Transverse colon (tissue), 4 donors: ENCODE results near the gene CBFA2T2. TPM values are rescaled to one million over a fixed set of nuclear protein-coding genes. Genes with fewer than 3 reads are reported as not detected.
"Not testable (repeated sequence)": the region's sequence is repeated elsewhere in the genome, so short reads cannot be mapped to it uniquely, and the experiment has no call there.

ENCODE experiments used
- DNase-seq: peaks from one replicate; pipeline ENCODE4 v3.0.0-alpha.2; 2019
- H3K27ac ChIP-seq, 4 donors: fragments of 200-600 bp; sonication (generic); 2 replicates each; pipeline ENCODE4 v1.5.1; 2016 to 2018; ENCODE audit warnings: inconsistent platforms in 4 of 4
- H3K27me3 ChIP-seq: fragments of 200-600 bp; sonication (generic); 2 replicates; pipeline ENCODE4 v1.5.1; 2017; ENCODE audit warnings: inconsistent platforms
- H3K36me3 ChIP-seq, 4 donors: fragments of 200-600 bp; sonication (generic); 2 replicates each; pipeline ENCODE4 v1.5.1; 2017 to 2019; ENCODE audit warnings: inconsistent platforms in 4 of 4
- H3K4me1 ChIP-seq, 4 donors: fragments of 200-600 bp; sonication (generic); 2 replicates each; pipeline ENCODE4 v1.5.1; 2017 to 2020; ENCODE audit warnings: inconsistent platforms in 4 of 4
- H3K4me3 ChIP-seq, 4 donors: fragments of 200-600 bp; sonication (generic); 1 replicate in 1 of 4; 2 replicates in 3 of 4; pipeline versions ENCODE4 v1.5.1 to v1.6.1; 2017 to 2019; ENCODE audit warnings: inconsistent platforms in 4 of 4
- H3K9me3 ChIP-seq, 2 donors: fragments of 200-600 bp; sonication (generic); 2 replicates each; pipeline ENCODE4 v1.5.1; 2017 to 2019; ENCODE audit warnings: inconsistent platforms in 2 of 2
- EP300 ChIP-seq: sonication (generic); formaldehyde crosslinking; IDR thresholded peaks from one replicate; pipeline ENCODE4 v1.6.1; 2017; ENCODE audit warnings: antibody characterized with exemption, low read depth
- POLR2A ChIP-seq: fragments of 450-650 bp; IDR thresholded peaks from one replicate; pipeline ENCODE4 v1.6.1; 2016; ENCODE audit warnings: antibody characterized with exemption, mild to moderate bottlenecking, moderate library complexity
- POLR2AphosphoS5 ChIP-seq, 3 donors: sonication (generic); formaldehyde crosslinking; IDR thresholded peaks; one replicate each; pipeline ENCODE4 v1.6.1; 2016; ENCODE audit warnings: antibody characterized with exemption in 3 of 3
- WGBS, 2 donors: methylation state at CpG; one replicate each; pipeline ENCODE4 v1.1.5; 2018; ENCODE audit warnings: low coverage in 1 of 2; 5-methylcytosine and 5-hydroxymethylcytosine counted together
- in situ Hi-C, 4 donors: fragments of 200-750 bp; cut with MboI; loops; one replicate each; pipeline versions ENCODE4 v1.15.0 to v1.15.1; 2017; ENCODE audit warnings: low sequenced_read_pairs in 3 of 4, low pct_ligation_motif_present in 1 of 4, low pct_unique_long_range_greater_than_20kb in 1 of 4
- intact Hi-C: fragments of 100-400 bp; cut with DNase I; formaldehyde crosslinking; loops from one replicate; pipeline ENCODE4 v1.15.1; 2023; ENCODE audit warnings: low total_unique reads
- total RNA-seq, 4 donors: library from RNA; depleted of rRNA; stranded (reverse); fragments of >200 nt; gene quantifications; one replicate each; pipeline ENCODE4 v1.1.0, GENCODE V29; 2016
- TF ChIP-seq, protein P1 (sequence below), 5 experiments: fragments of 200-600 bp in 3 of 5; fragments of 450-650 bp in 2 of 5; sonication (generic) in 3 of 5; IDR thresholded peaks; 1 replicate in 2 of 5; 2 replicates in 3 of 5; pipeline ENCODE4 v1.5.1; 2016 to 2017; ENCODE audit warnings: antibody characterized with exemption in 5 of 5, inconsistent platforms in 3 of 5, mild to moderate bottlenecking in 2 of 5, moderate library complexity in 1 of 5

CBFA2T2 gene
- total RNA-seq, 4 donors from 2014 or later = 35.8 to 62.3 (median 46.6) TPM

DNA sequence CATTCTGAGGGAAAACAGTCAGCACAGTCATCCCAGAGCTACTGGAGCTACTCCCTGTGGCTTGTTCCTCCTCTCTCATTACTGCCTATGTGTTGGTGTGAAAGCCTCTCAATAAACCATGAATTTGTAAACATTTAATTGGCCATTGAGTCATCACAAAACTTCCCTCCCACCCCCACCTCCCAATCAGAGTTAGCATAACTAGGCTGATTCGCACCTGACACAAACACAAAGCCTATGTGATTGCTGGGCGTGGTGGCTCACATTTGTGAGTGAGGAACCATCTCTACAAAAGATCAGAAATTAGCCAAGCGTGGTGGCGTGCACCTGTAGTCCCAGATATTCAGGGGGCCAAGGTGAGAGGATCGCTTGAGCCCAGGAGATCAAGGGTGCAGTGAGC lies 29.2 kb upstream of the CBFA2T2 start:
- peaks cover 0 to 9% (median 3%) of the 10 kb centered on the region in 4 donors for H3K4me1 ChIP-seq
- TF ChIP-seq EP300 = no peak
- TF ChIP-seq POLR2A = no peak
- TF ChIP-seq, protein P1, sequence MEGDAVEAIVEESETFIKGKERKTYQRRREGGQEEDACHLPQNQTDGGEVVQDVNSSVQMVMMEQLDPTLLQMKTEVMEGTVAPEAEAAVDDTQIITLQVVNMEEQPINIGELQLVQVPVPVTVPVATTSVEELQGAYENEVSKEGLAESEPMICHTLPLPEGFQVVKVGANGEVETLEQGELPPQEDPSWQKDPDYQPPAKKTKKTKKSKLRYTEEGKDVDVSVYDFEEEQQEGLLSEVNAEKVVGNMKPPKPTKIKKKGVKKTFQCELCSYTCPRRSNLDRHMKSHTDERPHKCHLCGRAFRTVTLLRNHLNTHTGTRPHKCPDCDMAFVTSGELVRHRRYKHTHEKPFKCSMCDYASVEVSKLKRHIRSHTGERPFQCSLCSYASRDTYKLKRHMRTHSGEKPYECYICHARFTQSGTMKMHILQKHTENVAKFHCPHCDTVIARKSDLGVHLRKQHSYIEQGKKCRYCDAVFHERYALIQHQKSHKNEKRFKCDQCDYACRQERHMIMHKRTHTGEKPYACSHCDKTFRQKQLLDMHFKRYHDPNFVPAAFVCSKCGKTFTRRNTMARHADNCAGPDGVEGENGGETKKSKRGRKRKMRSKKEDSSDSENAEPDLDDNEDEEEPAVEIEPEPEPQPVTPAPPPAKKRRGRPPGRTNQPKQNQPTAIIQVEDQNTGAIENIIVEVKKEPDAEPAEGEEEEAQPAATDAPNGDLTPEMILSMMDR (IDR thresholded peaks at IDR 0.05) = no peak
- TF ChIP-seq POLR2AphosphoS5 (IDR thresholded peaks at IDR 0.05) = peak in 1 of 3 donors; percentile 48
- intact Hi-C loops = no loop called here
- H3K27me3 ChIP-seq = no peaks in the 10 kb centered on the region
- peak overlapping the region in 1 of 4 donors; percentile 38 for H3K27ac ChIP-seq
- peak; percentile 35 for DNase-seq
- H3K9me3 ChIP-seq = no peaks in the 10 kb centered on the region
- no peaks in the 10 kb centered on the region for H3K36me3 ChIP-seq
- in situ Hi-C loops = loop anchor here in 1 of 4 donors (10.0 kb wide), 1 partner anchor 194 kb away; no protein-coding TSS in a partner anchor
- WGBS, 2 donors = 53 to 63% methylated on average over 5 of the region's 5 CpGs
- H3K4me3 ChIP-seq = no peak overlapping the region

DNA sequence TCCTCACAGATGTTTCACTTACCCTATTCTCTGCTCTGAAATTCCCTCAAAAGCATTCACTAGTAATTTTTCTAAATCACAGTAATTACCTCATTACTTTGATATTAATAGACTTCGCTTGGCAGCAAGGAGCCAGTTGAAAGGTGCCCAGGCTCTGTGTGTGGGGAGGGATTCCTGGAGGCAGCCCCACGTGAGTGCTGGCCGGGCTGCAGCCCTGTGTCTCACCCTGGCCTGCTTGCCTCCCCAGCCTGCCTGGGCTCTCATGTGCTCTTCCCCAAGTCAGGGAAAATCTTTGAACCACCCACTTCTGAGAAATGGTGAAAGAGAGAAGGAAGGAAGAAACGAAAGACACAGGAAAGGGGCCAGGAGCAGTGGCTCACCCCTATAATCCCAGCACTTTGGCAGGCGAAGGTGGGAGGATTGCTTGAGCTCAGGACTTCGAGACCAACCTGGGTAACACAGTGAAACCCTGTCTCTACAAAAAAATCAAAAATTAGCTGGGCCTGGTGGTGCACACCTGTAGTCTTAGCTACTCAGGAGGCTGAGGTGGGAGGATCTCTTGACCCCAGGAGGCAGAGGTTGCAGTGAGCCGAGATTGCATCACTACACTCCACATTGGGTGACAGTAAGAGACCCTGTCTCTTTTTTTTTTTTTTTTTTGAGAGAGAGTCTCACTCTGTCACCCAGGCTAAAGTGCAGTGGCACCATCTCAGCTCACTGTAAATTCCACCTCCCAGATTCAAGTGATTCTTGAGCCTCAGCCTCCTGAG lies 26.4 kb upstream of the CBFA2T2 start:
- no peaks in the 10 kb centered on the region for H3K9me3 ChIP-seq
- peaks cover 0 to 9% (median 3%) of the 10 kb centered on the region in 4 donors for H3K4me1 ChIP-seq
- DNase-seq = no peak
- TF ChIP-seq, protein P1 (IDR thresholded peaks at IDR 0.05) = no peak
- no peak for TF ChIP-seq EP300
- no peak overlapping the region for H3K4me3 ChIP-seq
- 80 to 91% methylated on average over 1 to 7 of the region's 7 CpGs for WGBS, 2 donors
- intact Hi-C loops (no loop called here), in situ Hi-C loops (loop anchor here in 1 of 4 donors (10.0 kb wide), 1 partner anchor 191 kb away; no protein-coding TSS in a partner anchor)
- no peaks in the 10 kb centered on the region for H3K27me3 ChIP-seq
- no peak overlapping the region for H3K27ac ChIP-seq
- H3K36me3 ChIP-seq = no peaks in the 10 kb centered on the region

DNA sequence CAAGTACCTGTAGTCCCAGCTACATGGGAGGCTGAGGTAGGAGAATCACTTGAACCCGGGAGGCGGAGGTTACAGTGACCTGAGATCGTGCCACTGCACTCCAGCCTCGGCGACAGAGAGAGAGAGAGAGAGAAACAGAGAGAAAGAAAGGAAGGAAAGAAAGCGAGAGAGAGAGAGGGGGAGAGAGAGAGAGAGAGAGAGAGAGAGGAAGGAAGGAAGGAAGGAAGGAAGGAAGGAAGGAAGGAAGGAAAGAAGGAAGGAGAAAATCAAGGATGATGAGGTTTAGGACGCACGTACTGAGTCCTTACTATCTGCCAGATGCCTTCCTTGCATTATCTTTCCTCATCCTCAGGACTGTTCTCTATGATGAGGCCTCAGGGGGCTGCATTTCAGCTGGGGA lies 25.1 kb upstream of the CBFA2T2 start:
- H3K4me1 ChIP-seq, H3K9me3 ChIP-seq, H3K36me3 ChIP-seq, H3K27ac ChIP-seq, intact Hi-C loops, H3K4me3 ChIP-seq, DNase-seq, H3K27me3 ChIP-seq: not testable (repeated sequence)
- in situ Hi-C loops = loop anchor here in 1 of 4 donors (10.0 kb wide), 1 partner anchor 190 kb away; no protein-coding TSS in a partner anchor
- 90 to 94% methylated on average over 6 to 8 of the region's 8 CpGs for WGBS, 2 donors

DNA sequence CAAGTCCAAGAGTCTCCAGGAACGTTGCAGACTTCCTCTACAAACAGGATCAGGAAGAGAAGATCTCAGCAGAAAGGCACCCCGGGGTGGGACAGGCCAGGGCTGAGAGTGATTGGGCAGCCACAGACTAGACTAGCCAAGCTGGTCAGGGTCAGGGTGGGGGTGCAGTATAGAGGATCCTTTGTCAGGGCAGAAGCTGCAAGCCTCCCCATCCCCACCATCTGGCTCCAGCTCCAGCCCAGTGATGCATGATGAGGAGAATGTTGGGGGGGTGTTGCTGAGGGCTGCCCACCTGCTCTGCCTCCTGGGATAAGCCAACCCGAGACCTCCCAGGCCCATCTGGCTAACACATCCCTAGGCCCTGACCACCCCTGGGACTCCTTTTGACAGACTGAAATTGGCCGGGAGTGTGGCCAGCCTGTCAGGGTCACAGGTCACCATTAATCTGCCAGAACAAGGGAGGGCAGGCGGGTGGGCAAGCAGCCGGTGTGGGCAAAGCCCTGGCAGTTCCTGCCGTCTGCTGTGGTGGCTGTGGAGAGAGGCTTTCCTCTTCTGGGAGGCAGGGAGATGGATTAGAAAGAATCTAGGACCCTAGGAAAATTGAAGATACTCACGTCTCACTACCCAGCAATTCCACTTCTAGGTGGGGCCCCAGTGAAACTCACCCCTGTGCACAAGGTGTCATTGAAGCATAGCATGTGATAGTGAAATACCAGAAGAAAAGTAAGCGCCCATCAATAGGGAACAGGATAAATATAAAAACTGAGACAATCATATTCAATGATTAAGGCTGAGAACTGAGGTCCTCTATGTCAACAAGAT lies 24.2 kb upstream of the CBFA2T2 start:
- Histone ChIP-seq H3K27ac (no peak overlapping the region), H3K27me3 (no peaks in the 10 kb centered on the region), H3K9me3 (no peaks in the 10 kb centered on the region), H3K4me3 (no peak overlapping the region), H3K36me3 (no peaks in the 10 kb centered on the region), H3K4me1 (peaks cover 0 to 3% (median 0%) of the 10 kb centered on the region in 4 donors)
- in situ Hi-C loops = loop anchor here in 1 of 4 donors (10.0 kb wide), 1 partner anchor 189 kb away; no protein-coding TSS in a partner anchor
- intact Hi-C loops = no loop called here
- 64 to 74% methylated on average over 2 to 9 of the region's 9 CpGs for WGBS, 2 donors
- DNase-seq = no peak
- TF ChIP-seq POLR2AphosphoS5 (IDR thresholded peaks at IDR 0.05) = no peak
- TF ChIP-seq, protein P1 (IDR thresholded peaks at IDR 0.05) = no peak
- no peak for TF ChIP-seq EP300
- TF ChIP-seq POLR2A = no peak
